ENCODE results near the gene CDK2AP2. TPM values are rescaled to one million over a fixed set of nuclear protein-coding genes. Genes with fewer than 3 reads are reported as not detected.

Gene CDK2AP2
- total and polyA plus RNA-seq, 9 of the 15 experiments (the other 6 are each of a cell fraction or from before 2014, with no cell fraction given): 4.4 to 47.4 (median 21.7) TPM

GRCh38 chr11:67508486-67509121, 642 bp upstream of the CDK2AP2 start (continued):
- TF ChIP-seq FOXA3 (CRISPR knock-in tag; conservative IDR thresholded peaks at IDR 0.05 in 1 of 2, IDR thresholded peaks at IDR 0.05 in 1 of 2) (peak in 1 of 2 experiments; percentile 80; a peak in 2 of 4 replicates), MAX (CRISPR knock-in tag; IDR thresholded peaks at IDR 0.05) (peak; percentile 76; the same call in 1 of the 2 replicates), ZBED1 (IDR thresholded peaks at IDR 0.05) (no peak), ZNF583 (CRISPR knock-in tag; IDR thresholded peaks at IDR 0.05) (no peak), XRCC3 (IDR thresholded peaks at IDR 0.05) (no peak), RNF219 (CRISPR knock-in tag; IDR thresholded peaks at IDR 0.05) (no peak), U2AF2 (optimal IDR thresholded peaks at IDR 0.05; ENCODE audit: low read depth, low read length) (no peak), CEBPB (tag; IDR thresholded peaks at IDR 0.05) (no peak), CAMTA2 (CRISPR knock-in tag; conservative IDR thresholded peaks at IDR 0.05) (no peak), PHB (CRISPR knock-in tag; IDR thresholded peaks at IDR 0.05) (no peak), BRCA1 (IDR thresholded peaks at IDR 0.05) (no peak), BRCA1 (CRISPR knock-in tag; IDR thresholded peaks at IDR 0.05) (no peak), NR2C2 (CRISPR knock-in tag; IDR thresholded peaks at IDR 0.05) (peak; percentile 61; the same call in 1 of the 2 replicates), NR2C2 (tag; IDR thresholded peaks at IDR 0.05) (peak; percentile 91), PML (IDR thresholded peaks at IDR 0.05; ENCODE audit: low read length) (0 out of 2 replicates have a peak, but pooled peaks have one; percentile 23), SPI1 (IDR thresholded peaks at IDR 0.05; ENCODE audit: borderline replicate concordance, low read depth, low read length) (no peak), MTA3 (IDR thresholded peaks at IDR 0.05; ENCODE audit: borderline replicate concordance) (0 out of 2 replicates have a peak, but pooled peaks have one; percentile 4), GABPB2 (CRISPR knock-in tag; conservative IDR thresholded peaks at IDR 0.05) (no peak), USF2 (CRISPR knock-in tag; IDR thresholded peaks at IDR 0.05) (no peak), MNT (conservative IDR thresholded peaks at IDR 0.05) (peak; percentile 79 to 94), CBFA2T2 (conservative IDR thresholded peaks at IDR 0.05) (no peak), ZNF277 (CRISPR knock-in tag; IDR thresholded peaks at IDR 0.05; ENCODE audit: borderline replicate concordance) (no peak), IRF2 (CRISPR knock-in tag; IDR thresholded peaks at IDR 0.05) (no peak), CXXC5 (CRISPR knock-in tag; IDR thresholded peaks at IDR 0.05) (peak; percentile 80)
